GM20000 (cell line): ENCODE data around the gene CTNNA2.

Experiments used
- DNase-seq: peaks from one replicate; pipeline ENCODE4 v3.0.0; 2012; ENCODE audit warnings: low spot score
- CTCF ChIP-seq: IDR thresholded peaks from 2 replicates; pipeline ENCODE4 v1.5.1; 2012; ENCODE audit warnings: mild to moderate bottlenecking, control low read depth; ENCODE audit errors: extremely low read depth, missing control alignments

Gene CTNNA2

GRCh38 chr2:79630060-79630459, 117.2 kb downstream of the CTNNA2 start:
- TF ChIP-seq CTCF: no peak
- DNase-seq: no peak

- no peak for TF ChIP-seq CTCF
- no peak for DNase-seq
These were observed 118.2 kb downstream of the CTNNA2 start for GRCh38 chr2:79630972-79631557.

- no peak for DNase-seq
- TF ChIP-seq CTCF: no peak
These were observed 125.6 kb downstream of the CTNNA2 start for GRCh38 chr2:79638410-79638809.

- TF ChIP-seq CTCF: no peak
These were observed 126.1 kb downstream of the CTNNA2 start for GRCh38 chr2:79638954-79639353.

GRCh38 chr2:79640001-79640400, 127.2 kb downstream of the CTNNA2 start:
- no peak for TF ChIP-seq CTCF
- DNase-seq: no peak

More at GRCh38 chr2:79638954-79639353, 126.1 kb downstream of the CTNNA2 start:
- DNase-seq: no peak

- no peak for DNase-seq
- no peak for TF ChIP-seq CTCF
These were observed 136.7 kb downstream of the CTNNA2 start for GRCh38 chr2:79649531-79649930.

GRCh38 chr2:79660557-79660956, 147.7 kb downstream of the CTNNA2 start:
- DNase-seq: no peak
- TF ChIP-seq CTCF: no peak

- no peak for DNase-seq
These were observed 152.2 kb downstream of the CTNNA2 start for GRCh38 chr2:79665091-79665490.

More at GRCh38 chr2:79665091-79665490, 152.2 kb downstream of the CTNNA2 start:
- TF ChIP-seq CTCF: no peak
